Testis (tissue), 3 donors: ENCODE data around the gene METTL25. TPM values are rescaled to one million over a fixed set of nuclear protein-coding genes. Genes with fewer than 3 reads are reported as not detected.
"Not testable (repeated sequence)": the region's sequence is repeated elsewhere in the genome, so short reads cannot be mapped to it uniquely, and the experiment has no call there.

Experiments used
- DNase-seq: peaks from one replicate; pipeline ENCODE4 v3.0.0-alpha.2; 2019
- H3K27ac ChIP-seq, 2 donors: fragments of 200-600 bp; sonication (generic); one replicate each; pipeline ENCODE4 v1.5.1; 2019
- H3K27me3 ChIP-seq: fragments of 200-600 bp; sonication (generic); one replicate; pipeline ENCODE4 v1.5.1; 2019
- H3K36me3 ChIP-seq: fragments of 200-600 bp; sonication (generic); one replicate; pipeline ENCODE4 v1.5.1; 2017; ENCODE audit warnings: low read depth; ENCODE audit errors: missing control alignments
- H3K4me1 ChIP-seq: fragments of 200-600 bp; sonication (generic); one replicate; pipeline ENCODE4 v1.5.1; 2019
- H3K4me3 ChIP-seq, 2 donors: fragments of 200-600 bp; sonication (generic); one replicate each; pipeline ENCODE4 v1.5.1; 2017 to 2019
- H3K9me3 ChIP-seq: fragments of 200-600 bp; sonication (generic); one replicate; pipeline ENCODE4 v1.5.1; 2017
- POLR2A ChIP-seq: fragments of 450-650 bp; IDR thresholded peaks from one replicate; pipeline ENCODE4 v1.6.1; 2017; ENCODE audit warnings: antibody characterized with exemption, mild to moderate bottlenecking, moderate library complexity
- WGBS, 2 donors: methylation state at CpG; one replicate each; pipeline ENCODE4 v1.1.5; 2018; 5-methylcytosine and 5-hydroxymethylcytosine counted together
- intact Hi-C: fragments of 100-400 bp; cut with DNase I; formaldehyde crosslinking; loops from one replicate; pipeline ENCODE4 v1.15.1; 2023; ENCODE audit warnings: low total_unique reads
- polyA plus RNA-seq: library from polyadenylated mRNA; stranded (reverse); fragments of 350-450 nt; fragmentation: Illumina TruSeq; extraction: RNeasy Lipid Tissue Mini Kit (QIAGEN cat#74804); gene quantifications from one replicate; pipeline ENCODE4 v1.2.3, GENCODE V29; 2014; ENCODE audit warnings: low read depth, low replicate concordance; ENCODE audit not compliant: insufficient read depth
- total RNA-seq, 2 donors: library from RNA; depleted of rRNA; stranded (reverse); fragments of >200 nt; gene quantifications; one replicate each; pipeline ENCODE4 v1.2.3, GENCODE V29; 2016
- TF ChIP-seq, protein P1 (sequence below), 3 experiments: fragments of 450-650 bp in 2 of 3; fragments of 200-600 bp in 1 of 3; sonication (generic) in 1 of 3; IDR thresholded peaks; one replicate each; pipeline ENCODE4 v1.5.1; 2016 to 2019; ENCODE audit warnings: antibody characterized with exemption in 3 of 3, mild to moderate bottlenecking in 2 of 3, moderate library complexity in 1 of 3

Gene METTL25
- total and polyA plus RNA-seq, 3 donors from 2014 or later = 9.0 to 11.3 (median 10.8) TPM

DNA sequence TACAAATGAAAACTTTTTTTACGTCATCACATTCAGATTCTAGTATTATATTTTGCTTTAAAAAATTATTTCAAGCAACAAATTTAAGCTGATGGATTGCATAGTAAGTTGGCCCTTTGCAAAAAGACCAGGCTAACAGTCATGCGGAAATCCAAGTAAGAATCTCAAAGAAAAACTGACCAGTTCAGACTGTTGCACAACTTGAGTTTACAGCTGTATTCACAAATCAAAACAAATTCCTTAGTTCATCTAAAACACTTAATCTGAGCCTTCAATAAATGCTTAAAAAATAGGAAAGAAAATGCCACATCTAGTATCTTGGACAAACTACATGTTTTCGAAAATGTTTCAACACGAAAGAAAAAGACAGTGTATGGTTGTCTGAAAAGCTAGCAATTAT is 989 bp upstream of the METTL25 start:
- 35 to 39% methylated on average over 4 of the region's 4 CpGs for WGBS, 2 donors
- Histone ChIP-seq H3K9me3 (no peaks in the 10 kb centered on the region), H3K27ac (peak overlapping the region in 1 of 2 donors; percentile 98), H3K4me1 (peaks cover 13% of the 10 kb centered on the region), H3K4me3 (peak overlapping the region; percentile 72 to 94), H3K36me3 (no peaks in the 10 kb centered on the region), H3K27me3 (no peaks in the 10 kb centered on the region)
- TF ChIP-seq, protein P1, sequence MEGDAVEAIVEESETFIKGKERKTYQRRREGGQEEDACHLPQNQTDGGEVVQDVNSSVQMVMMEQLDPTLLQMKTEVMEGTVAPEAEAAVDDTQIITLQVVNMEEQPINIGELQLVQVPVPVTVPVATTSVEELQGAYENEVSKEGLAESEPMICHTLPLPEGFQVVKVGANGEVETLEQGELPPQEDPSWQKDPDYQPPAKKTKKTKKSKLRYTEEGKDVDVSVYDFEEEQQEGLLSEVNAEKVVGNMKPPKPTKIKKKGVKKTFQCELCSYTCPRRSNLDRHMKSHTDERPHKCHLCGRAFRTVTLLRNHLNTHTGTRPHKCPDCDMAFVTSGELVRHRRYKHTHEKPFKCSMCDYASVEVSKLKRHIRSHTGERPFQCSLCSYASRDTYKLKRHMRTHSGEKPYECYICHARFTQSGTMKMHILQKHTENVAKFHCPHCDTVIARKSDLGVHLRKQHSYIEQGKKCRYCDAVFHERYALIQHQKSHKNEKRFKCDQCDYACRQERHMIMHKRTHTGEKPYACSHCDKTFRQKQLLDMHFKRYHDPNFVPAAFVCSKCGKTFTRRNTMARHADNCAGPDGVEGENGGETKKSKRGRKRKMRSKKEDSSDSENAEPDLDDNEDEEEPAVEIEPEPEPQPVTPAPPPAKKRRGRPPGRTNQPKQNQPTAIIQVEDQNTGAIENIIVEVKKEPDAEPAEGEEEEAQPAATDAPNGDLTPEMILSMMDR (IDR thresholded peaks at IDR 0.05) = no peak
- no peak for TF ChIP-seq POLR2A
- no peak for DNase-seq
- intact Hi-C loops = no loop called here

DNA sequence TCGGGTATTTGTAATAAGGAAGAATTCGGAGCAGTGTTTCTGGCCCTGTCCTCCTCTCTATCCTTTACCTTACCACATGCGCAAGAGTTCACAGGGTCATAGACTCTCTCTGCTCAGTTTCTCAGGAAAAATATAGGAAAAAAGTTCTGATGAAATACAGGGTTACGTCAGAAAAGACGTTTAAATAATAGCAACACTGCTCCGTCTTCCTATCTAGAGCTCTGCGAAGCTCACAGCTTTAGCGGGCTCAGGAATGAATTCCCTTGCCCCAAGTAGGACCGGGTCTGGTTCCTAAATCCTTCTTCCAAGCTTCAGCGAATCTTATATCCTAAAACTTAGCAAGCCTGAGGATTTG is 507 bp upstream of the METTL25 start:
- no peaks in the 10 kb centered on the region for H3K36me3 ChIP-seq
- peak overlapping the region; percentile 72 to 94 for H3K4me3 ChIP-seq
- H3K9me3 ChIP-seq = no peaks in the 10 kb centered on the region
- intact Hi-C loops = no loop called here
- H3K4me1 ChIP-seq = peaks cover 13% of the 10 kb centered on the region
- 0 to 1% methylated on average over 10 of the region's 10 CpGs for WGBS, 2 donors
- H3K27ac ChIP-seq = peak overlapping the region; percentile 96 to 98
- TF ChIP-seq, protein P1 (IDR thresholded peaks at IDR 0.05) = no peak
- no peak for TF ChIP-seq POLR2A
- DNase-seq = no peak
- no peaks in the 10 kb centered on the region for H3K27me3 ChIP-seq

DNA sequence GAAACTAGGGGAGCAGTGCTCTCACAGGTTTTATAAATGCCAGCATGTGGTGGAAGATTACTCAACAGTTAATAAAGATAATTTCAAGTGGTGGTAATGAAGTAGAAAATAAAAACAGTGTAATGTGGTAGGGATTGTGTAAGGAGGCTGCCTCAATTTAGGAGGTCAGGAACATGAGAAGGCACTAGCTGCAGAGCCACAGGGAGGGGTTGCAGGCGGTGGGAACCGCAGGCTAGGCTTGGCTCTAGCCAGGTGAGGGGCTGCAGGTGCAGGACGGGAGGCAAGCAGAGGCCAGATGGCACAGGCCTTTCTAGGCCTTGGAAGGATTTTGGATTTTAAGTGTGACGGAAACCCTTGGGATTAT is 768 bp downstream of the METTL25 start:
- peaks cover 13% of the 10 kb centered on the region for H3K4me1 ChIP-seq

DNA sequence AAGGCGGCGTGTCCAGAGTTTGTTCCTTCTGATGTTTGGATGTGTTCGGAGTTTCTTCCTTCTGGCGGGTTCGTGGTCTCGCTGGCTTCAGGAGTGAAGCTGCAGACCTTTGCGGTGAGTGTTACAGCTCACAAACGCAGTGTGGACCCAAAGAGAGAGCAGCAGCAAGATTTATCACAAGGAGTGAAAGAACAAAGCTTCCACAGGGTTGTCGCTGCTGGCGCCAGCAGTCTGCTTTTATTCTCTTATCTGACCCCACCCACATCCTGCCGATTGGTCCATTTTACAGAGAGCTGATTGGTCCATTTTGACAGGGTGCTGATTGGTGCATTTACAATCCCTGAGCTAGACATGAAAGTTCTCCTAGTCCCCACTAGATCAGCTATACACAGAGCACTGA is 2.5 kb downstream of the METTL25 start:
- H3K27ac ChIP-seq, H3K4me3 ChIP-seq, H3K9me3 ChIP-seq, H3K27me3 ChIP-seq, intact Hi-C loops, H3K36me3 ChIP-seq: not testable (repeated sequence)
- 92 to 94% methylated on average over 11 of the region's 11 CpGs for WGBS, 2 donors
- H3K4me1 ChIP-seq = peaks cover 13% of the 10 kb centered on the region
- peak; percentile 23 for DNase-seq

More for the DNA sequence above, 768 bp downstream of the METTL25 start:
- no peaks in the 10 kb centered on the region for H3K27me3 ChIP-seq
- peak overlapping the region; percentile 72 to 94 for H3K4me3 ChIP-seq
- peak overlapping the region; percentile 96 to 98 for H3K27ac ChIP-seq
- WGBS, 2 donors = 5 to 17% methylated on average over 4 of the region's 4 CpGs
- DNase-seq = no peak
- no peaks in the 10 kb centered on the region for H3K36me3 ChIP-seq
- intact Hi-C loops = no loop called here
- no peaks in the 10 kb centered on the region for H3K9me3 ChIP-seq
- TF ChIP-seq, protein P1 (IDR thresholded peaks at IDR 0.05) = no peak
- TF ChIP-seq POLR2A = no peak

DNA sequence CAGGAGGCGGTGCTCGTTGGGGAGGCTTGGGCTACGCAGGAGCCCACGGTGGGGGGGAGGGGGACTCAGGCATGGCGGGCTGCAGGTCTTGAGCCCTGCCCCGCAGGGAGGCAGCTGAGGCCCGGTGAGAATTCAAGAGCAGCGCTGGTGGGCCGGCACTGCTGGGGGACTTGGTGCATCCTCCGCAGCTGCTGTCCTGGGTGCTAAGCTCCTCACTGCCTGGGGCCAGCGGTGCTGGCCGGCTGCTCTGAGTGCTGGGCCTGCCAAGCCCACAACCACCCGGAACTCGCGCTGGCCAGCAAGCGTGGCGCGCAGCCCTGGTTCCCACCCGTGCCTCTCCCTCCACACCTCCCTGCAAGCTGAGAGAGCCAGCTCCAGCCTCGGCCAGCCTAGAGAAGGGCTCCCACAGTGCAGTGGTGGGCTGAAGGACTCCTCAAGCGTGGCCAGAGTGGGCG is 3.2 kb downstream of the METTL25 start:
- intact Hi-C loops = no loop called here
- H3K4me1 ChIP-seq = peaks cover 13% of the 10 kb centered on the region
- H3K9me3 ChIP-seq = no peaks in the 10 kb centered on the region
- no peaks in the 10 kb centered on the region for H3K36me3 ChIP-seq
- WGBS, 2 donors = 81 to 91% methylated on average over 6 to 14 of the region's 22 CpGs
- H3K4me3 ChIP-seq = no peak overlapping the region
- no peak overlapping the region for H3K27ac ChIP-seq
- H3K27me3 ChIP-seq = no peaks in the 10 kb centered on the region
- no peak for DNase-seq
- TF ChIP-seq, protein P1 (IDR thresholded peaks at IDR 0.05) = no peak
- no peak for TF ChIP-seq POLR2A
